ENCODE data around the gene SETD7. TPM values are rescaled to one million over a fixed set of nuclear protein-coding genes. Genes with fewer than 3 reads are reported as not detected.

SETD7 gene
- total and polyA plus RNA-seq, 2 experiments from 2014 or later: 1.1 to 4.2 TPM

DNA sequence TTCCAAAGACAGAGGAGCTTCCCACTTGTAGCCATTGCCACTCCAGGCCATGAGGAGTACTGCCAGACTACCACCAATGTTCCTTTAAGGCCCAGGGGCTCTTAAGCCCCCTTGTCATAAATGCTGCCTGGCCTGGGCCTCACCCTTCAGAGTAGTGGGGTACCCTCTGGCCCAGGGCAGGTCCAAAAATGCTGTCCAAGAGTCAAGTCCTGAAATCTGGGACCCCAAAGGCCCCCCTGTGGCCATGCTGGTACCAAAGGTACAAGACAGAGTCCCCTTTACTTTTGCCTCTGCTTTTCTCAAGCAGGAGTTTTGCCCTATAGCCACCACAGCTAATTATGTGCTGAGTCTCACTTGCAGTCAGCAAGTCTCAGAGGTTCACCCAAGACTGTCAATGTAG lies 85.7 kb downstream of the SETD7 start:
- Histone ChIP-seq H3K27me3 (ENCODE audit: insufficient read depth) (no peaks in the 10 kb centered on the region), H3K4me1 (ENCODE audit: insufficient read depth) (no peaks in the 10 kb centered on the region), H3K9me2 (ENCODE audit: insufficient read depth) (no peaks in the 10 kb centered on the region), H3F3A (replicated peaks; ENCODE audit: low read depth) (no peaks in the 10 kb centered on the region), H4K20me1 (replicated peaks; ENCODE audit: insufficient read depth) (peaks cover 4% of the 10 kb centered on the region; the same call in 1 of the 2 replicates), H3K27ac (ENCODE audit: low read depth) (no peak overlapping the region), H3K79me2 (replicated peaks; ENCODE audit: insufficient read depth) (peaks cover 66% of the 10 kb centered on the region), H2AFZ (no peak overlapping the region), H3K4me2 (no peak overlapping the region), H3K36me3 (ENCODE audit: insufficient read depth) (no peaks in the 10 kb centered on the region; the same call in 1 of the 2 replicates), H3K4me3 (no peak overlapping the region)
- H3K9me3 Mint-ChIP-seq: peaks cover 18% of the 10 kb centered on the region
- no peak overlapping the region for H3K4me3 Mint-ChIP-seq
- H3K27ac Mint-ChIP-seq: no peak overlapping the region
- H3K36me3 Mint-ChIP-seq (ENCODE audit: low read depth): peaks cover 48% of the 10 kb centered on the region
- ATAC-seq (no peak; the same call in 2 of the 3 replicates), DNase-seq (ENCODE audit: low spot score) (no peak)
- H3K4me1 Mint-ChIP-seq: no peaks in the 10 kb centered on the region
- TF ChIP-seq ETS1 (IDR thresholded peaks at IDR 0.05) (no peak), EZH2 (IDR thresholded peaks at IDR 0.05; ENCODE audit: low read depth, unreplicated experiment) (no peak)
- TF ChIP-seq, protein P1, sequence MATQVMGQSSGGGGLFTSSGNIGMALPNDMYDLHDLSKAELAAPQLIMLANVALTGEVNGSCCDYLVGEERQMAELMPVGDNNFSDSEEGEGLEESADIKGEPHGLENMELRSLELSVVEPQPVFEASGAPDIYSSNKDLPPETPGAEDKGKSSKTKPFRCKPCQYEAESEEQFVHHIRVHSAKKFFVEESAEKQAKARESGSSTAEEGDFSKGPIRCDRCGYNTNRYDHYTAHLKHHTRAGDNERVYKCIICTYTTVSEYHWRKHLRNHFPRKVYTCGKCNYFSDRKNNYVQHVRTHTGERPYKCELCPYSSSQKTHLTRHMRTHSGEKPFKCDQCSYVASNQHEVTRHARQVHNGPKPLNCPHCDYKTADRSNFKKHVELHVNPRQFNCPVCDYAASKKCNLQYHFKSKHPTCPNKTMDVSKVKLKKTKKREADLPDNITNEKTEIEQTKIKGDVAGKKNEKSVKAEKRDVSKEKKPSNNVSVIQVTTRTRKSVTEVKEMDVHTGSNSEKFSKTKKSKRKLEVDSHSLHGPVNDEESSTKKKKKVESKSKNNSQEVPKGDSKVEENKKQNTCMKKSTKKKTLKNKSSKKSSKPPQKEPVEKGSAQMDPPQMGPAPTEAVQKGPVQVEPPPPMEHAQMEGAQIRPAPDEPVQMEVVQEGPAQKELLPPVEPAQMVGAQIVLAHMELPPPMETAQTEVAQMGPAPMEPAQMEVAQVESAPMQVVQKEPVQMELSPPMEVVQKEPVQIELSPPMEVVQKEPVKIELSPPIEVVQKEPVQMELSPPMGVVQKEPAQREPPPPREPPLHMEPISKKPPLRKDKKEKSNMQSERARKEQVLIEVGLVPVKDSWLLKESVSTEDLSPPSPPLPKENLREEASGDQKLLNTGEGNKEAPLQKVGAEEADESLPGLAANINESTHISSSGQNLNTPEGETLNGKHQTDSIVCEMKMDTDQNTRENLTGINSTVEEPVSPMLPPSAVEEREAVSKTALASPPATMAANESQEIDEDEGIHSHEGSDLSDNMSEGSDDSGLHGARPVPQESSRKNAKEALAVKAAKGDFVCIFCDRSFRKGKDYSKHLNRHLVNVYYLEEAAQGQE (IDR thresholded peaks at IDR 0.05; ENCODE audit: unreplicated experiment): peak; percentile 42
- no peaks in the 10 kb centered on the region for H3K27me3 Mint-ChIP-seq (ENCODE audit: insufficient read depth, low read depth, poor library complexity)

- H3K27me3 Mint-ChIP-seq (ENCODE audit: insufficient read depth, low read depth, poor library complexity): no peaks in the 10 kb centered on the region
- H3K36me3 Mint-ChIP-seq (ENCODE audit: low read depth): peaks cover 48% of the 10 kb centered on the region
- H3K4me3 Mint-ChIP-seq: no peak overlapping the region
- H4K20me1 ChIP-seq (replicated peaks; ENCODE audit: insufficient read depth): peaks cover 4% of the 10 kb centered on the region; the same call in 1 of the 2 replicates
- no peaks in the 10 kb centered on the region for H3K4me1 ChIP-seq (ENCODE audit: insufficient read depth)
- H3K4me2 ChIP-seq: no peak overlapping the region
- H3F3A ChIP-seq (replicated peaks; ENCODE audit: low read depth): no peaks in the 10 kb centered on the region
- no peak overlapping the region for H3K27ac Mint-ChIP-seq
- H3K9me3 Mint-ChIP-seq: peaks cover 18% of the 10 kb centered on the region
- no peaks in the 10 kb centered on the region; the same call in 1 of the 2 replicates for H3K36me3 ChIP-seq (ENCODE audit: insufficient read depth)
- H3K9me2 ChIP-seq (ENCODE audit: insufficient read depth): no peaks in the 10 kb centered on the region
- H2AFZ ChIP-seq: no peak overlapping the region
- no peaks in the 10 kb centered on the region for H3K4me1 Mint-ChIP-seq
- H3K79me2 ChIP-seq (replicated peaks; ENCODE audit: insufficient read depth): peaks cover 70% of the 10 kb centered on the region
- no peaks in the 10 kb centered on the region for H3K27me3 ChIP-seq (ENCODE audit: insufficient read depth)
- H3K27ac ChIP-seq (ENCODE audit: low read depth): no peak overlapping the region
- H3K4me3 ChIP-seq: no peak overlapping the region
- ATAC-seq (no peak), DNase-seq (ENCODE audit: low spot score) (no peak)
- TF ChIP-seq EZH2phosphoT487 (IDR thresholded peaks at IDR 0.05; ENCODE audit: unreplicated experiment) (no peak), STAT1 (IDR thresholded peaks at IDR 0.05; ENCODE audit: unreplicated experiment) (no peak), POLR2AphosphoS5 (IDR thresholded peaks at IDR 0.05; ENCODE audit: low read depth) (no peak), ZNF331 (CRISPR knock-in tag; IDR thresholded peaks at IDR 0.05; ENCODE audit: low read depth) (no peak)
- TF ChIP-seq, protein P1 (IDR thresholded peaks at IDR 0.05; ENCODE audit: unreplicated experiment): no peak
- TF ChIP-seq, protein P2, sequence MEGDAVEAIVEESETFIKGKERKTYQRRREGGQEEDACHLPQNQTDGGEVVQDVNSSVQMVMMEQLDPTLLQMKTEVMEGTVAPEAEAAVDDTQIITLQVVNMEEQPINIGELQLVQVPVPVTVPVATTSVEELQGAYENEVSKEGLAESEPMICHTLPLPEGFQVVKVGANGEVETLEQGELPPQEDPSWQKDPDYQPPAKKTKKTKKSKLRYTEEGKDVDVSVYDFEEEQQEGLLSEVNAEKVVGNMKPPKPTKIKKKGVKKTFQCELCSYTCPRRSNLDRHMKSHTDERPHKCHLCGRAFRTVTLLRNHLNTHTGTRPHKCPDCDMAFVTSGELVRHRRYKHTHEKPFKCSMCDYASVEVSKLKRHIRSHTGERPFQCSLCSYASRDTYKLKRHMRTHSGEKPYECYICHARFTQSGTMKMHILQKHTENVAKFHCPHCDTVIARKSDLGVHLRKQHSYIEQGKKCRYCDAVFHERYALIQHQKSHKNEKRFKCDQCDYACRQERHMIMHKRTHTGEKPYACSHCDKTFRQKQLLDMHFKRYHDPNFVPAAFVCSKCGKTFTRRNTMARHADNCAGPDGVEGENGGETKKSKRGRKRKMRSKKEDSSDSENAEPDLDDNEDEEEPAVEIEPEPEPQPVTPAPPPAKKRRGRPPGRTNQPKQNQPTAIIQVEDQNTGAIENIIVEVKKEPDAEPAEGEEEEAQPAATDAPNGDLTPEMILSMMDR (conservative IDR thresholded peaks at IDR 0.05; ENCODE audit: low read depth in 2 of 2): no peak
These were observed 86.2 kb downstream of the SETD7 start for GRCh38 chr4:139469869-139470268.
